Retinal pigment epithelial cell (primary cell): ENCODE measurements around the gene SMAD3.

Experiments used
- DNase-seq: peaks from one replicate; pipeline ENCODE4 v3.0.0-alpha.2; 2010; ENCODE audit warnings: low read depth
- H3K4me3 ChIP-seq: 2 replicates; pipeline ENCODE4 v1.5.1; 2011; ENCODE audit warnings: mild to moderate bottlenecking, low read length, control low read depth, moderate library complexity
- CTCF ChIP-seq: conservative IDR thresholded peaks from 2 replicates; pipeline ENCODE4 v1.5.1; 2011; ENCODE audit warnings: low read depth, low read length, control low read depth, inconsistent platforms

The SMAD3 gene

GRCh38 chr15:67218428-67218827 lies 153.0 kb downstream of the SMAD3 start:
- TF ChIP-seq CTCF = no peak
- no peak overlapping the region for H3K4me3 ChIP-seq
- no peak for DNase-seq

GRCh38 chr15:67219288-67219687 lies 153.9 kb downstream of the SMAD3 start:
- DNase-seq = no peak
- H3K4me3 ChIP-seq = no peak overlapping the region
- TF ChIP-seq CTCF = no peak

GRCh38 chr15:67224889-67225288 lies 159.5 kb downstream of the SMAD3 start:
- no peak for TF ChIP-seq CTCF
- DNase-seq = no peak
- no peak overlapping the region for H3K4me3 ChIP-seq

- DNase-seq = no peak
- H3K4me3 ChIP-seq = no peak overlapping the region
- TF ChIP-seq CTCF = no peak
Measured at GRCh38 chr15:67225336-67225735, 159.9 kb downstream of the SMAD3 start.

GRCh38 chr15:67227431-67227830 lies 162.0 kb downstream of the SMAD3 start:
- no peak overlapping the region for H3K4me3 ChIP-seq
- no peak for TF ChIP-seq CTCF
- no peak for DNase-seq

GRCh38 chr15:67227846-67228245 lies 162.4 kb downstream of the SMAD3 start:
- TF ChIP-seq CTCF = no peak
- no peak overlapping the region for H3K4me3 ChIP-seq
- DNase-seq = no peak

- H3K4me3 ChIP-seq = no peak overlapping the region
- no peak for TF ChIP-seq CTCF
- no peak for DNase-seq
Measured at GRCh38 chr15:67228286-67228685, 162.9 kb downstream of the SMAD3 start.
